Measurements from ENCODE around the gene SCMH1.

The SCMH1 gene

DNA sequence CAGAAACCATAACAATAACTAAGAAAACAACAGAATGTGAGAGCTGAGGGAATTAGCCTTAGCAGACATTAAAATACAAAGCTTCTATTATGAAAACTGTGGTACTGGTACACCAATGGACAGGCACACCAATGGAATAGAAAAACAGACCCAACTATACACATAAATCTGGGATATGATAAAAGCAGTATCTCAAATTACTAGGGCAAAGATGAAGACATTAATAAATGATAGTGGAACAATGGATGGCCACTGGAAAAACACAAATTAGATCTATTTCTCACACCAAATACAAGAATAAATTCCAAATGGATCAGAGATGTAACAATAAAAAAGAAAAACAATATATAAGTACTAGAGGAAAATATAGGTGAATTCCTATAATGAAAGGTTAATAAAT lies 155.2 kb downstream of the SCMH1 start:
- no peak for DNase-seq

DNA sequence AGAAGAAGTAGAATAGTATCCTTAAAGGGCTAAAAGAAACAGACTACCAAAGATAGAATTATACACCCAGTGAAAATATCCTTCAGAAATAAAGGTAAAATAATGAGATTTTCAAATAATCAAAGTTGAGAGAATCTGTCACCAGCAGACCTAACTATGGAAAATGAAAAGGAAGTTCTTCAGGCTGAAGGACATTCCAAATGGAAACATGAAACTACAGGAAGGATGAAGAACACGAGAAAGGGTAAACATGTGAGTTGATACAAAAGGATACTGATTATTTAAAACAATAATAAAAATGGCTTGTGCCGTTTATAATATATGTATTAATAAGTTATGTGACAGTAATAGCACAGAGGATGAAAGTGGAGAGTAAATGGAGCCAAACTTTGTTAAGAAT lies 163.5 kb downstream of the SCMH1 start:
- no peak for DNase-seq

DNA sequence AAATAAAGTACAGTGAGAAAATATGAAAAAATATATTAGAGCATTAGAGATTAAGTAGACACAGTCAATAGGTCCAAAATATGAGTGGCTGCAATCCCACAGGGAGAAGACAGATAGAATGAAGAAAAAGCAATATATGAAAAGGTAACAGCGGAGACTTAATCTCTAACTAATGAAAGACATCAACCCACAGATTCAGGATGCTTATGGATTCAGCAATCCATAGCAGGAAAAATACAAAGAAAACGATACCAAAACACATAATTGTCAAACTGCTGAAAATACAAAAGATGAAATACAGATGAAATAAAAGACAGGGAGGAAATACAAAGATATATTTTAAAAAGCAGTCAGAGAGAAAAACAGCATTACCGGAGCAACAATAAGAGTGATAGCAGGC lies 163.9 kb downstream of the SCMH1 start:
- no peak for DNase-seq

DNA sequence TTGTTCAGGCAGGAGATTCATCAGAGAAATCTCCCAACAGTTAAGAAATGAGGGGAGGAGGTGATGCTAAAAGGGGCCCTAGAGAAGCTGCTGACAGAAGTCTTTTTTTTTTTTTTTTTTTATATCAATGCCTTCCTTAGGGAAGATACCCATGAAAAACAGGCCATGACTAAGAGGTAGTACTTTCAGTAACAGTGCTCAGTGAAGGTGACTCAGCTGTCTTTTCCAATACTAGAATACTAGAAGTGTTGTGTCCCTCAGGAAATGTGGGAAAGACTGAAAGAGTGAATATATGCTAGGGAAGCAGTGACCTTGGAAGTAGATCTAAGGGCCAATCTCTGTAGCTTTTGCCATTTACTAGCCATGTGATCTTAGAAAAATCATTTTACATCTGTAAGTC lies 168.1 kb downstream of the SCMH1 start:
- DNase-seq, result no peak

DNA sequence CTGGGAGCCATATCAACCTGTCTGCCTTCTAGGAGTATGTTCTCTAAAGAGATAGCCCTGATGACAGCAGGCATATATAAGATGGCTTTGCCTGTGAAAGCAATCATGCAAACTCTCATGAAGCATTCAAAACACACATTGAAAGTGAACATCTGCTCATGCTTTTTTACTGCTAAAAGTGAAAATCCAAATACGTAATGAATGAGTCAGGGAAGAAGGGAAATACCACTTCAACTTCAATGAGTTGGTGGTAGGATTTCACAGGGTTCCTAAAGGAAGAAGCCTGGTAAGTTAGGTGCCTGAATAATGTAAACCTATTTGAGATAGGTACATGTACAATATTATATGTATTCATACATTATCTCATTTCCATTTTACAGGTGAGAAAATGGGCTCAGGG lies 170.1 kb downstream of the SCMH1 start:
- DNase-seq, result no peak

DNA sequence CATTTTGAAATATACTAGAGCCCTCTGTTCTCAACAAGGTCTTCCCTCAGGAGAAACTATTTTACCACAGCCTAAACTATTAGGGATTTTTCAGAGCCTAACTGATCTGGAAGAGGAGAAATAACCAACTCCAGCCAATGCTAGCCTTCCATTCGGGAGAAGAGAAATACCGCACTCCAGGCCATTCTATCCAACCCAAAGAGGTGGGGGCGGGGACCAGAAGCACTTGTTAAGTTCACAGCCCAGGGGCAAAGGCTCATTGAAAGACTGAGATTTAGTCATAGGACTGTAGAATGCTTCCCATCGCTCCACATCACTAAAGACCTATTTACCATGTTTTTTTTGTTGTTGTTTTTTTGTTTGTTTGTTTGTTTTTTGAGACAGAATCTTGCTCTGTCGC lies 185.2 kb downstream of the SCMH1 start:
- no peak for DNase-seq

DNA sequence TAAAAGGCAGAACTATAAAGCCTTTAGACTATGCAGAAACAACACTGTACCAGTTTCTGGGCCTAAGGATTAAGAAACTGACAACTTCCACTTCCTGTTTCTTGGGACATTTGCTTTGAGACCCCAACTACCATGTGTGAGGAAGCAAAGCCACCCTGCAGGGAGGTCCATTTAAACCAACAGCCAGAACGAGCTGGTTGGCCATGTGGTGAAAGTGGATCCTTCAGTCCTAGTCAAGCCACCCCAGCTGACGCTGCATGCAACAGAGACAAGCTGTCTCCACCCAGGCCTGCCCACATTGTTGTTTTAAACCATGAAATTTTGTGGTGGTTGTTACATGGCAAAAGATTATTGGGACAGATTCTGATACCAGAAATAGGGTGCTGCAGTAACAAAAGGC lies 188.8 kb downstream of the SCMH1 start:
- DNase-seq, result no peak

DNA sequence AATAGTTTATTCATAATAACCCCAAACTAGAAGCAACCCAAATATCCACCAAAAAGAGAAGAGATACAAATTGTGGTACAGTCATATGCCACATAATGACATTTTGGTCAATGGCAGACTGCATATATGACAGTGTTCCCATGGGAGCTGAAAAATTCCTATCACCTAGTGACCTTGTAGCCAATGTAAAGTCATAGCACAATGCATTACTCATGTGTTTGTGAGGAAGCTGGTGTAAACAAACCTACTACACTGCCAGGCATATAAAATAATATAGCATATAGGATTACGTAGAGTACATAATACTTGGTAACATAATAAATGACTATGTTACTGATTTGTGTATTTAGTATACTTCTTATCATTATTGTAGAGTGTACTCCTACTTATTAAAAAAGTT lies 191.1 kb downstream of the SCMH1 start:
- no peak for DNase-seq

DNA sequence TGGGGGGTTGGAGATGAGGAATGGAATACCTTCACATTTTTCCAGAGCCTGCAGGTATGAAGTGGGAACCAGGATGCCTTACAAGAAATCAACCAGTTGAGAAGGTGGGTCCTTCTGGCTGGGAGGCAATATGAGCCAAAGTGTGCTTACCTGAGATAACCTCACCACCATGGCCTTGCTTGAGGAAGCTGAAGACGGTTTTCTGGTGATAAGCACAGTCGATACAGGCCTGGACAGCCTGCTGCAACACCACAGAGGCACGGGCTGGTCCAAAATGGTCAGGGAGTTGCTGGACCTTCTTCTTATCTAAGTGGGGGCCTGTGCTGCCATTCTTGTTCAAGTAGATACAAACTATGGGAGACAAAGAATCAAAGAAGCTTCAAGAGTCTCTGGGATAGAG lies 193.6 kb downstream of the SCMH1 start:
- no peak for DNase-seq

DNA sequence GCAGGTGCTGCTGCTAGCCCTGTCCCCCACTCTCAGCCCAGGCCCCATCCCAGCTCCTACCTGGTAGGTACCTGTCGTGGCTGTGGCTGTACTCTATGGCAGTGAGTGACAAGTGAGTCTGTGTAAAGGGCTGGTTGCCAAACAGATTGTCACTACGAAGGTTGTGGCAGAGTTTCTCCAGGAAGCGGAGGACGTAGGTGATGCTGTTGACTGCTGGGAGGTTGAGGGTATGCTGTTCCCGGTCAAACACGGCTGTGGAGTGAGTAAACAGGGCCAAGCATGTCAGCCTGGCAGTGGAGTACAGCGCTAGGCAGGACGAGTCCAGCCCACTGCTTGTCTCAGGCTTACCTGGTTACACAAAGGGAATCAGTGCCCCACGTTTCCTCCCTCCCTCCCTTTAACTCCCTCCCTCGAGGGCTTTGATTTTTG lies 195.7 kb downstream of the SCMH1 start:
- DNase-seq, result no peak

DNA sequence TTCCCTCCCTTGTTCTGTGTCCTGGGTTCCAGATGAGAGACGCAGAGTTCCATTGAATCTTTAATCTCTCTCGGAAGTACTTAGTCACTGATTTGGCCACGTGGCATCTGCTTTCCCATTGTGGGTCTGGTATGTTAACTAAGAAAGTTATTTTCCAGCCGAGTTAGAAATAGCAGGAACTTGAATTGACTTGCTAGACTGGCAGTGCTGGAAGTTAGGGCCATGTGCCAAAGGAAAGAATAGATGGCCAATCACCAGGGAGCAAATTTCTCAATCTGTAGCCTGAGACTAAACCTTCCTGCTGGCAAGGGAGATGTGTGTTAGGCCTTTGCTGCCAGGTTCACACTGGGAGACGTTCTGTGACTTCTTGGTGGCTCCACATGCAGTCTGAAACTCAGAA lies 196.4 kb downstream of the SCMH1 start:
- no peak for DNase-seq

DNA sequence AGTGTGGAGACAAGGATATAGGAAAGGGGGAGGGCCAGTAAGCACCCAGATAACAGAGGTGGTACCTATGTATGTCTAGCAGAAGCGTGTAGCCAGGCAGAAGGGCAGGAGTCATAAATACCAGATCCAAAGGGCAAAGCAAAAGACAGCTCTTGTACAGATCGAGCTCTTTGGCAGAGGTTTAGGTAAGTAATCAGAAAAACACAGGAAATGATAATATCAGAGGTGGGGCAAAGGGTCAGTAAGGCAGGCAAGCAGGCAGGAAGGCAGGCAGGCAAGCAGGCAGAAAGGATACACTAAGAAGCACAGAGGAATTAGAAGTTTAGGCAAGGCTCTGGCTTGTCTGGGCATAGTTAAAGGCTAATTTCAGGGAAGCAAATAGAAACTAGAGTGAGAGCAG lies 197.9 kb downstream of the SCMH1 start:
- no peak for DNase-seq

DNA sequence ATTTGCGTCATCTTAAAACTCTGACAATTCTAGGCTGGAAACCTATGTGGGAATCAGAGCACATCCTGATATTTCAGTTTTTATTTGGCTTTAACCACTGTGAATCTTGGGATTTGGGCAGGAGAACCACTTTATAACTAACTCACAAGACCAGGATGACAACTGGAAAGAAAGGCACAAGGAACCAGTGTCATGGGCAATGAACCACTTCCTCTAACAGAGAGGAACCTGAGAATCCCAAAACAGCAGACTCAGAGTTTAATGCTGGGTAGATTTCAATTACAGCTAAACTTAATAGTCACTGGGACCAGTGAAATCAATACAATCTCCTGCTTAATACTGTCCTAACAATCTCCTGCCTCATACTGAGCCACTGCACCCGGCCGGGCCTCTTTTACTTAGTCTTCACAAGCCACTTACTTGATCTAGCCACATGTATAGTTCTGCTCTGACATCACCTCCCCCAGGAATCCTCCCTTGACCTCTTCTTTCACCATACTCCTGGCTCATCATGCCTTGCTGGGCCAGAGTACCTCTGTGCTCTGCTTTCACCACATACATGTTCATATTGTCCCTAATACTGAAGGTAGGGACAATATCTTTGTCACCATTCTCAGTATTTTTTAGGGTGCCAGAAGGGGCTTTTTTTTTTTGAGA lies 200.4 kb downstream of the SCMH1 start:
- no peak for DNase-seq

DNA sequence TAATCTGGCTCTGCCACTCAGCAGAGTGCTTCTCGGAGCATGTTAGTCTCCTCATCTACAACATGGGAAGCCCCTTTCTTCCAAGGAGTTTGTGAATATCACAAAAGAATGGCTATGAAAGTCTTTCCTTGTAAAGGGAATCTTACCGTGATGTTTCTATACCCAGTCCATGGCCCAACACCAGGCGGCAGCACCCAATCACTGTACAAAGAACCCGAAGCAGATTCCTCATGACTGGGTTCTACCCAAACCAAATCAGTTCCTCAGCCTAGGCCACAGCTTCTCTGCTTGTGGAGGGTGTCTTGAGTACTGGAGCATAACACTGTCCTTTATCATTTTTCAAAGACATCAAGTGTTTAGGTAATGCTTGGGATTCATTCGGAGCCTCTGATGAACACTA lies 204.0 kb downstream of the SCMH1 start:
- DNase-seq, result no peak

DNA sequence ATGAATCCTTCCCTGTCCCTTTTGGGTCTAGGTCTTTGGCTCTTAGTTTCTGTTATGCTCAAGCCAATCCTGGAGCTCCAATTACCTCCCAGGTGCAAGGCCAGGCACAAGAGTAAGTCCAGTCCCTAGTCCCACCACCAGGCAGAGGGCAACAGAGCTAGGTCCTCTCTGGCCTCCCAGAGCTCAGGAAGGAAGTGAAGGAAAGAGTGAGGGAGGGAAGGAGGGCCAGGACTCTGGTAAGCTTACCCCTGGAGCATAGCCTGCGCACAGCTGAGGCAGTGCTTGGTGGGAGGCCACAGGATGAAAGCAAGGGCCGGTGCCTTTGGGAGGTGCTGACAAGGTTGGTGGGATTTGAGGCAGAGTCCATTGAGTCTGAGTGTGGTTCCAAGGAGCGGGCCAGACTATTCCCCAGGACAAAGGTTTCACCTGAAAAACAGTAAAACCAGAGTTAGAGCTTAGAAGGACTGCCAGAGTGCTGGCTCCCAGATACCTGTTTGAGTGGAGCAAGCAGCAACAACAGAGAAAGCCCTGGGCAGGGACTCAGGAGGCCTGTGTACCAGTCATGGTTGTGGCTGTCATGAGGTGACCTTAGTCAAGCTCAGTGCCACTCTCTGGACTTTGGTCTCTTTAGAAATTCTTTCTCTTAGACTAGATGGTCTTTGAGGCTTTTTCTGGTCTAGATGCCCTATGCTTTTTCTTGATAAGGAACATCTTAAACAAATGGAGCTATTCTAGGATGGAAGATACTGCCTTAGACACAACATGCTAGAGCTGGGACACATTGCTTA lies 204.8 kb downstream of the SCMH1 start:
- no peak for DNase-seq

DNA sequence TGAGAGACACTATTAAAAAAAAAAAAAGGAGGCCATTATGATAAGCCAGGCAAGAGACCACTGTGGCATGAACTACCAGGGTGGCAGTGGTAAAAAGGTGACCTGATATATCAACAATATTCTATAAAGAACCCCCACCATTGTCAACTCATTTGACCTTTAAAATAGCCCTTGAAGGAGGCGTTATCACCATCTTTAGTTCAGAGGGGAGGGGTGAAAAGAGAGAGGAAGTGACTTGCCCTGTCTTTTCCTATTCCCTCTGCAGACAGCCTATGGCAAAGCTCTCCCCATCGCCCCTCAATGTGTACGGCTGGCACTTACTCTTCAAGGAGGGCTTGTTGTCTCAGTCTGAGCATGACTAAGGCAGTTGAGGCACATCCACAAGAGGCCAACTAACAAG lies 208.8 kb downstream of the SCMH1 start:
- DNase-seq, result no peak

DNA sequence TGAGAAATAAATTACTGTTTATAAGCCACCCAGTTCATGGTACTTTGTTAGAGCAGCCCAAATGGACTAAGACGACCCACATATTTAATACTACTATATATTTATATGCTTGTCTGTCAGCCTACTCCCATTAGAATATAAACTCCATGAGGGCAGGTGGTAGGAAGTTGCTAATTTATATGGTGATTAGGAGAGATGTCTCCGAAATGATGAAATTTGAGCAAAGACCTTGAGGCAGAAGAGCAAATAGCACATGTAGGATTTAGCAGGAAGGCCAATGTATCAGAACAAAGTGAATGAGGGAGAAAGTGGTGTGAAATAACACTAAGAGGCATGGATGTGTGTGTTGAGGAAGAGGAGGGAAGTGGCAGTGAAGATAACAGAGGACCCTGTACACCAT lies 210.0 kb downstream of the SCMH1 start:
- no peak for DNase-seq

DNA sequence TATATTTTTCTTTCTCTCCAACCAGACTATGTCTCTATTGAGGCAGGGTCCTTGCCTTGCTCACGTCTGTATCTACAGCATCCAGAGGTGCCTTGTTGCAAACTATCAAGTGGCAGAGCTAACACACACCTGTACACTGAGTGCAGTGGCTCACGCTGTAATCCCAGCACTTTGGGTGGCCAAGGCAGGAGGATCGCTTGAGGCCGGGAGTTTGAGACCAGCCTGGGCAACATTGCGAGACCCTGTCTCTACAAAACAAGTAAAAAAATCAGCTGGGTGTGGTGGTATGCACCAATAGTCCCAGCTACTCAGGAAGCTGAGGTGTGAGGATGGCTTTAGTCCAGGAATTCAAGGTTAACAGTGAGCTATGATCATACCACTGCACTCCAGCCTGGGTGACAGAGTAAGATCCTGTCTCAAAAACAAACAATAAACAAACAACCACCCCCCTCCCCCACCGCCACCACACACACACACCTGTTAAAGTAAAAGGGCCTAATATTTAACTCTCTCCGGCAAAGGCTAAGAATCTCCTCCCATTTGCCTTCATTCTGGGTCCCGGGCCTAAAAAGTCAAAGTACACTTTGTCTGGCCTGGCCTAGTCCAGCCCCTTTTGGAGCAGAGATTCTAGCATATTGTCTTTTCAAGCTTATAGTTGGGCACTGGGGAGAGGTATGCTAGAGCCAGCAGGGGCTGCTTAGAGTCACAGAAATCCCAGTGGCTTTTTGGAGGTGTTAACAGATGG lies 211.1 kb downstream of the SCMH1 start:
- no peak for DNase-seq

DNA sequence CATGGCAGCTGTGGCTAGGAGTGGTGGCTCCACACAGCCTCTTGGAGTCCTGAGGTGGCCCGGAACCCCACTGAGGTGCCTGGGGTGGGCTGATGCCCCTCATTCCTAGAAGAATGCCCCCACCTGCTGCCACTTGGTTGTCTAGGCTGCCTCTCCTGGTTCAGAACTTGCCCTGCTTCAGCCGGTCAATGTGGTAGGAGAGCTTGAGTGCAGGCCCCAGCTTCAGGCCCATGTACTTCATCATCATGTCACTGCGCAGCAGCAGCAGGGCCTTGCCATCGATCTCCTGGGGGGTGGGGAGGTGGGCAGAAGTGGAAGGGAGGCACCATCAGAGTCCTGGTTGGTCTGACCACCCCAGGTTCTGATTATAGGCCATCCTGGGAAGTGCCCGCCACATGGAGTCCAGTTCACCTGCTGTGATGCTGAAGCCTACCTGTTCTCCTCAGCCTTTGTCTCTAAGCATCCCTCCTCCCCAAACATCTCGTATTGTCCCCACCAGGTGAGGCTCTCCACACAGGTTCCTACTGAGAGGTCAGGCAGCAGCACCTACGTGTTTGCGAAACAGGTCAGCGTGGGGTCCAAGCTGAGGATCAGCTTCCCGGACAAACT lies 214.0 kb downstream of the SCMH1 start:
- DNase-seq, result no peak

DNA sequence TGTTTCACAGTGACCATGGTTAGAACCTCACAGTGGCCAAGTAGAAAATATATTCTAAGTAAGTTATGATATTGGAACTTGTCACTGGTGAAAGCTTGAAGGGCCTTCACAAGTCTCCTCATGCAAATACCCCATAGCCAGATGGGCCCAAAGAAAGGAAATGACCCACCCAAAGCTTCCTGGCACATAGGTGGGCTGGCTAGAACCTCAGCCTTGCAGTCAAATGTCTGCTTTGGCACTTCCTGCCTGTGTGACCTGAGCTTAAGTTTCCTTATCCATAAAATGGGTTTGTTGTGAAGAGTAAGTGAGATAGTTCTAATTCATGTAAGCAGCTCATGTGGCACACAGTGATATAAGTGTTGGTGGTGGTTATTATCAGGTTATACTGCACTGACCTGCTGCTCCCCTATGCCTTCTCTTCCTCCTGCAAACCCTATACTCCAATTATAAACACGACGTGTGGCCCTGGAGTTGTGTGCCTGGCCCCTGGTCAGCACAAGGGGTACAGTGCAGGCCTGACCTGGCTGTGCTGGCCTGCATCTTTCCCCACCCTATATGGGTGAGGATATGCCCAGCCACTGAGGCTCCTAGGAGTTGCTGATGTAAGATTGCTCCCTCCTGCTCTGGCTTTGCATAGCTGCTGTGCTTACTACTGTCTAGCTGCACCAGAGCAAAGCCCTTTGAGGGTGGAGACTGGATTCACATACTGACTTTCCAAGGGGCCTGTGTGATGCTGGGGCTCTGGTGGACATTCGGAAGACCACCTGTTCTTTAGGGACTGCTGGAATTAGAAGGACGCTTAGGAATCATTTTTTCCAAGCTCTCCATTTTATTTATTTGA lies 215.9 kb downstream of the SCMH1 start:
- no peak for DNase-seq

DNA sequence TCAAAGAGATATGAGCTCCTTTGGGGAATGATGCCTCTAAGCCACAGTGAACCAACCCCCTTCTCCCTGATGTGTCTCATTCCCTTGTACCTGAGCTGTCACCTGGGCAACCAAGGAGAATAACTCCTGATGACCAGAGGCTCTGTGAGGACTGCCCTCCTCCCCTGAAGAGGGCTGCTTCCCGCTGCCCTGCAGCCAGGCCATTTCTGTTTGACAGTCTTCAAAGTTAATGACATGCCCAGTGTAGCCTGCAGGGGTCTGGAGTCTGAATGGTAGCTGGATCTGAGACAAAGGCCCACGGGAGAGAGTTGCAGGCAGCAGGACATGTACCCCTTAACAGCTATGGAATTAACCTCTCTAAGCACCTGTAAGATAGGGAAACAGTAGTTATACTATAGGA lies 217.2 kb downstream of the SCMH1 start:
- DNase-seq, result no peak

DNA sequence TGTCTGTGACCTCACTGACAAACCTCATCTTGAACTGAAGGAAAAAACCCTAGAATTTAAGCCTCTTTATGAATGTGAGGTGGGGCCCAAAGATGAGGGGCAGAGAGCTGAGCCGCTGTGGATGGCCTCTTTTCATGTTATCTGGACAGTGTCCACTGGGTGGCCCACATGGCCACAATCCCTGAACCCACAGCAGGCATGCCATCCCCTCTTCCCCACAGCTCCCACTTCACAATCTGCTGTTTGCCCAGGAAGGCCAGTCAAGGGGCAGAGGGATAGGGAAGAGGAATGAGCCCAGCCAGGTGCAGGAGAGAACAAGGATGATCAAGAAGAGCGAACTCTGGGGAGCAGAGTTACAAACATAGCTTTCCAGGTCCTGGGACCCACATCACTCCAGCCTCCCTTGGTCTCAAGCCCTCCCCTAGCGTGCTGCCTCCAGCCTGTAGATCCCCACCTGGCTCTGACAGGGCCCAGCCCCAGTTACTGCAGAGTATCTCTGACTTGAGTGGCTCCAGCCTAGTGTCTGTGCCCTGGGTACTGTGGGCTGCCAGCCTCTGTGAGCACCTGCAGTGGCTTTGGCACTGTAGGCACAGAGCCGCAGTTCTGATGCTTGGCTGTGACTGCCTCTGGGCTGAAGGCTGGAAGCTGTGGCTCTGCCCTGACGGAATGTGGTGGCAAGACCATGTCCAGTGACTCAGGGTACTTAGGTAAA lies 218.7 kb downstream of the SCMH1 start:
- DNase-seq, result no peak
